HepG2 (cell line): ENCODE measurements around the gene CSNK1A1. TPM values are rescaled to one million over a fixed set of nuclear protein-coding genes. Genes with fewer than 3 reads are reported as not detected.

ENCODE experiments used
- ARNT2 ChIP-seq: sonication (generic); formaldehyde crosslinking; IDR thresholded peaks from 2 replicates; pipeline ENCODE4 v1.8.0; 2022; ENCODE audit warnings: mild to moderate bottlenecking, low read depth, missing genetic modification reagents, moderate library complexity
- ETV6 ChIP-seq: sonication (generic); formaldehyde crosslinking; conservative IDR thresholded peaks from 2 replicates; pipeline ENCODE4 v1.4.0; 2020; ENCODE audit warnings: missing genetic modification reagents
- FOXO1 ChIP-seq: sonication (generic); formaldehyde crosslinking; IDR thresholded peaks from 2 replicates; pipeline ENCODE4 v1.4.0; 2020; ENCODE audit warnings: missing genetic modification reagents
- KIAA2018 ChIP-seq: sonication (generic); formaldehyde crosslinking; IDR thresholded peaks from 2 replicates; pipeline ENCODE4 v1.5.0; 2020; ENCODE audit warnings: mild to moderate bottlenecking, missing genetic modification reagents, borderline replicate concordance
- NR1H2 ChIP-seq: sonication (generic); formaldehyde crosslinking; IDR thresholded peaks from 2 replicates; pipeline ENCODE4 v1.8.1; 2022; ENCODE audit warnings: low read depth, missing genetic modification reagents, borderline replicate concordance
- RCOR2 ChIP-seq: IDR thresholded peaks from 2 replicates; pipeline ENCODE4 v1.6.1; 2016; ENCODE audit warnings: missing biosample characterization, missing genetic modification reagents
- RELA ChIP-seq: sonication (generic); formaldehyde crosslinking; IDR thresholded peaks from 2 replicates; pipeline ENCODE4 v1.4.0; 2020; ENCODE audit warnings: missing genetic modification reagents
- RXRA ChIP-seq: sonication (generic); formaldehyde crosslinking; IDR thresholded peaks from 2 replicates; pipeline ENCODE4 v1.5.1; 2020; ENCODE audit warnings: missing genetic modification reagents
- SIX4 ChIP-seq: sonication (generic); formaldehyde crosslinking; IDR thresholded peaks from 2 replicates; pipeline ENCODE4 v1.4.0; 2020; ENCODE audit warnings: missing genetic modification reagents
- UBTF ChIP-seq: sonication (generic); formaldehyde crosslinking; IDR thresholded peaks from 2 replicates; pipeline ENCODE4 v1.4.0; 2020; ENCODE audit warnings: mild to moderate bottlenecking, missing genetic modification reagents
- ZNF234 ChIP-seq: sonication (generic); formaldehyde crosslinking; conservative IDR thresholded peaks from 2 replicates; pipeline ENCODE4 v1.5.1; 2020; ENCODE audit warnings: mild to moderate bottlenecking, missing genetic modification reagents
- ZNF30 ChIP-seq: sonication (generic); formaldehyde crosslinking; IDR thresholded peaks from 2 replicates; pipeline ENCODE4 v1.5.0; 2020; ENCODE audit warnings: mild to moderate bottlenecking, missing genetic modification reagents
- ZNF326 ChIP-seq: sonication (generic); formaldehyde crosslinking; IDR thresholded peaks from 2 replicates; pipeline ENCODE4 v1.4.0; 2020; ENCODE audit warnings: missing genetic modification reagents, borderline replicate concordance
- ZNF432 ChIP-seq: sonication (generic); formaldehyde crosslinking; IDR thresholded peaks from 2 replicates; pipeline ENCODE4 v1.5.0; 2020; ENCODE audit warnings: missing genetic modification reagents, mild to moderate bottlenecking, borderline replicate concordance
- ZNF530 ChIP-seq: sonication (generic); formaldehyde crosslinking; IDR thresholded peaks from 2 replicates; pipeline ENCODE4 v1.5.0; 2020; ENCODE audit warnings: low read depth, mild to moderate bottlenecking, missing genetic modification reagents
- ZNF607 ChIP-seq: sonication (generic); formaldehyde crosslinking; IDR thresholded peaks from 2 replicates; pipeline ENCODE4 v1.5.1; 2020; ENCODE audit warnings: missing genetic modification reagents, mild to moderate bottlenecking, borderline replicate concordance
- polyA plus RNA-seq, 8 experiments: library from polyadenylated mRNA; depleted of rRNA in 3 of 8; stranded (reverse) in 7 of 8; unstranded in 1 of 8; fragments of >200 nt; fragmentation: Illumina TruSeq in 4 of 8; extraction: Trizol in 4 of 8; gene quantifications; 2 replicates each; pipeline versions ENCODE4 v1.2.1 to v1.2.3, GENCODE V29; 2011 to 2016; ENCODE audit warnings: low read depth in 4 of 8, missing spikeins in 1 of 8, mixed read lengths in 1 of 8; ENCODE audit not compliant: insufficient read depth in 1 of 8
- total RNA-seq, 5 experiments: library from RNA; depleted of rRNA; stranded (reverse); fragments of >200 nt; fragmentation: Illumina TruSeq; extraction: Trizol; gene quantifications; 2 replicates each; pipeline ENCODE4 v1.2.3, GENCODE V29; 2016; ENCODE audit warnings: low read depth in 1 of 5

Gene CSNK1A1
- total and polyA plus RNA-seq, 2 of the 13 experiments (the other 11 are each of a cell fraction or from before 2014, with no cell fraction given) = 89.0 to 149 TPM

- TF ChIP-seq ZNF234 (CRISPR knock-in tag) (no peak), FOXO1 (CRISPR knock-in tag) (no peak; the same call in 1 of the 2 replicates), RELA (CRISPR knock-in tag) (no peak; the same call in 1 of the 2 replicates), ZNF326 (CRISPR knock-in tag) (no peak), ZNF530 (CRISPR knock-in tag) (no peak), RCOR2 (no peak), ZNF432 (CRISPR knock-in tag) (no peak), SIX4 (CRISPR knock-in tag) (no peak), KIAA2018 (CRISPR knock-in tag) (no peak), UBTF (CRISPR knock-in tag) (peak; percentile 36; the same call in 1 of the 2 replicates), RXRA (CRISPR knock-in tag) (peak; percentile 57), ETV6 (CRISPR knock-in tag) (no peak), NR1H2 (no peak), ZNF30 (CRISPR knock-in tag) (no peak), ARNT2 (CRISPR knock-in tag) (no peak), ZNF607 (0 out of 2 replicates have a peak, but pooled peaks have one; percentile 45)
Measured at GRCh38 chr5:149442563-149443182, 108.6 kb downstream of the CSNK1A1 start (continued).
